Hepatocyte (in vitro differentiated cells): ENCODE data around the gene HMGB1. TPM values are rescaled to one million over a fixed set of nuclear protein-coding genes. Genes with fewer than 3 reads are reported as not detected.
"Not testable (repeated sequence)": the region's sequence is repeated elsewhere in the genome, so short reads cannot be mapped to it uniquely, and the experiment has no call there.

Source experiments
- DNase-seq: peaks from one replicate; pipeline ENCODE4 v3.0.0-alpha.2; 2016; ENCODE audit warnings: low spot score
- H2AFZ ChIP-seq: fragments of 200-600 bp; sonication (generic); 2 replicates; pipeline ENCODE4 v1.6.0; 2016; ENCODE audit warnings: antibody characterized with exemption, mild to moderate bottlenecking
- H3K27ac ChIP-seq: fragments of 200-600 bp; sonication (generic); 2 replicates; pipeline ENCODE4 v1.5.1; 2016; ENCODE audit warnings: mild to moderate bottlenecking
- H3K27me3 ChIP-seq: fragments of 200-600 bp; sonication (generic); 2 replicates; pipeline ENCODE4 v1.6.1; 2016
- H3K36me3 ChIP-seq: fragments of 200-600 bp; sonication (generic); replicated peaks from 2 replicates; pipeline ENCODE4 v1.5.1; 2016; ENCODE audit warnings: low read depth; ENCODE audit not compliant: insufficient read depth
- H3K4me1 ChIP-seq: fragments of 200-600 bp; sonication (generic); 2 replicates; pipeline ENCODE4 v1.5.1; 2016; ENCODE audit warnings: mild to moderate bottlenecking, moderate library complexity; ENCODE audit not compliant: insufficient read depth
- H3K4me2 ChIP-seq: fragments of 200-600 bp; sonication (generic); 2 replicates; pipeline ENCODE4 v1.6.0; 2016
- H3K4me3 ChIP-seq: fragments of 200-600 bp; sonication (generic); 2 replicates; pipeline ENCODE4 v1.5.1; 2016; ENCODE audit warnings: mild to moderate bottlenecking
- H3K79me2 ChIP-seq: fragments of 200-600 bp; sonication (generic); 2 replicates; pipeline ENCODE4 v1.6.0; 2017; ENCODE audit warnings: mild to moderate bottlenecking
- H3K9me2 ChIP-seq: fragments of 200-600 bp; sonication (generic); replicated peaks from 2 replicates; pipeline ENCODE4 v1.6.0; 2017; ENCODE audit warnings: mild to moderate bottlenecking; ENCODE audit not compliant: insufficient read depth
- H3K9me3 ChIP-seq: fragments of 200-600 bp; sonication (generic); 2 replicates; pipeline ENCODE4 v1.5.1; 2016; ENCODE audit warnings: low read depth, mild to moderate bottlenecking
- H4K20me1 ChIP-seq: fragments of 200-600 bp; sonication (generic); 2 replicates; pipeline ENCODE4 v1.6.0; 2016; ENCODE audit warnings: mild to moderate bottlenecking; ENCODE audit not compliant: insufficient read depth, poor library complexity, severe bottlenecking
- CTCF ChIP-seq: fragments of 200-600 bp; sonication (generic); IDR thresholded peaks from 2 replicates; pipeline ENCODE4 v1.5.1; 2016; ENCODE audit warnings: antibody characterized with exemption, mild to moderate bottlenecking; ENCODE audit not compliant: poor library complexity
- EZH2 ChIP-seq: fragments of 200-600 bp; sonication (generic); IDR thresholded peaks from 2 replicates; pipeline ENCODE4 v1.6.1; 2016; ENCODE audit warnings: antibody characterized with exemption, mild to moderate bottlenecking, borderline replicate concordance
- EZH2phosphoT487 ChIP-seq: fragments of 200-600 bp; sonication (generic); IDR thresholded peaks from one replicate; pipeline ENCODE4 v1.6.1; 2018; ENCODE audit warnings: antibody characterized with exemption, mild to moderate bottlenecking, low read depth, moderate library complexity; ENCODE audit not compliant: unreplicated experiment, severe bottlenecking
- WGBS: methylation state at CpG from one replicate; pipeline ENCODE4 v1.1.6; 2016; ENCODE audit warnings: low lambda C conversion rate; ENCODE audit errors: missing lambda C conversion rate; 5-methylcytosine and 5-hydroxymethylcytosine counted together
- polyA plus RNA-seq: library from polyadenylated mRNA; unstranded; fragments of >200 nt; fragmentation: Nextera tagmentation; extraction: Ambion mirVana; gene quantifications from 2 replicates; pipeline ENCODE4 v1.2.1, GENCODE V29; 2016
- total RNA-seq: library from RNA; depleted of rRNA; stranded (reverse); fragments of >200 nt; gene quantifications from 2 replicates; pipeline ENCODE4 v1.2.3, GENCODE V29; 2014

The HMGB1 gene
- total and polyA plus RNA-seq, 2 experiments from 2014 or later: 372 to 416 TPM

- Histone ChIP-seq H3K9me3 (no peaks in the 10 kb centered on the region), H3K79me2 (no peaks in the 10 kb centered on the region), H3K27ac (no peak overlapping the region), H3K36me3 (no peaks in the 10 kb centered on the region), H4K20me1 (no peaks in the 10 kb centered on the region), H3K27me3 (no peaks in the 10 kb centered on the region), H3K4me2 (no peak overlapping the region), H3K4me1 (no peaks in the 10 kb centered on the region), H3K9me2 (no peaks in the 10 kb centered on the region), H2AFZ (no peak overlapping the region), H3K4me3 (no peak overlapping the region)
- no peak for DNase-seq
- no peak for TF ChIP-seq EZH2
- no peak for TF ChIP-seq CTCF
- TF ChIP-seq EZH2phosphoT487: no peak
- WGBS: 86% methylated on average over 2 of the region's 2 CpGs
These were observed 10.7 kb downstream of the HMGB1 start for GRCh38 chr13:30454991-30455390.

GRCh38 chr13:30453727-30454126 is 12.0 kb downstream of the HMGB1 start:
- Histone ChIP-seq H3K79me2 (no peaks in the 10 kb centered on the region), H4K20me1 (no peaks in the 10 kb centered on the region), H2AFZ (no peak overlapping the region), H3K4me1 (no peaks in the 10 kb centered on the region), H3K27me3 (no peaks in the 10 kb centered on the region), H3K9me2 (no peaks in the 10 kb centered on the region), H3K4me2 (no peak overlapping the region), H3K9me3 (no peaks in the 10 kb centered on the region), H3K27ac (no peak overlapping the region), H3K4me3 (no peak overlapping the region), H3K36me3 (no peaks in the 10 kb centered on the region)
- WGBS: 95% methylated on average over 4 of the region's 4 CpGs
- TF ChIP-seq EZH2phosphoT487: no peak
- TF ChIP-seq CTCF: no peak
- TF ChIP-seq EZH2: no peak
- DNase-seq: no peak

GRCh38 chr13:30451476-30451875 is 14.3 kb downstream of the HMGB1 start:
- not testable (repeated sequence) for H3K4me3 ChIP-seq, H3K9me2 ChIP-seq, H3K27ac ChIP-seq, H3K27me3 ChIP-seq, H4K20me1 ChIP-seq, H3K4me2 ChIP-seq, H3K9me3 ChIP-seq, H3K36me3 ChIP-seq, H3K4me1 ChIP-seq, H3K79me2 ChIP-seq, H2AFZ ChIP-seq, DNase-seq
- 93% methylated on average over 12 of the region's 12 CpGs for WGBS

GRCh38 chr13:30450066-30450465 is 15.7 kb downstream of the HMGB1 start:
- no peak overlapping the region for H3K4me2 ChIP-seq
- no peaks in the 10 kb centered on the region for H3K9me2 ChIP-seq
- H2AFZ ChIP-seq: no peak overlapping the region
- no peaks in the 10 kb centered on the region for H3K79me2 ChIP-seq
- no peaks in the 10 kb centered on the region for H3K9me3 ChIP-seq
- H3K27me3 ChIP-seq: no peaks in the 10 kb centered on the region
- DNase-seq: no peak
- peaks cover 12% of the 10 kb centered on the region for H3K4me1 ChIP-seq
- no peak overlapping the region for H3K27ac ChIP-seq
- WGBS: 93% methylated on average over 2 of the region's 2 CpGs
- no peaks in the 10 kb centered on the region for H4K20me1 ChIP-seq
- no peak overlapping the region for H3K4me3 ChIP-seq
- H3K36me3 ChIP-seq: no peaks in the 10 kb centered on the region
- TF ChIP-seq EZH2phosphoT487 (no peak), EZH2 (no peak), CTCF (no peak)
